Measurements from ENCODE around the gene ABCF3.

- TF ChIP-seq POLR2A (IDR thresholded peaks at IDR 0.05) (no peak), CTCF (IDR thresholded peaks at IDR 0.05) (no peak), POLR2AphosphoS5 (IDR thresholded peaks at IDR 0.05; ENCODE audit: insufficient read depth in 1 of 2, low read depth in 1 of 2) (no peak)
Measured at GRCh38 chr3:184218814-184219213, 32.8 kb downstream of the ABCF3 start.

All from vagina (tissue), 2 donors.